Neural cell (in vitro differentiated cells): ENCODE measurements around the gene MANEAL. TPM values are rescaled to one million over a fixed set of nuclear protein-coding genes. Genes with fewer than 3 reads are reported as not detected.

Source experiments
- H2AFZ ChIP-seq: fragments of 200-600, 300-800 bp; sonication (generic), shearing (Covaris generic); 2 replicates; pipeline ENCODE4 v1.6.0; 2014; ENCODE audit warnings: low read depth, mild to moderate bottlenecking, antibody characterized with exemption, low read length, moderate library complexity
- H3F3A ChIP-seq: fragments of 200-600 bp; shearing (Covaris generic); 2 replicates; pipeline ENCODE4 v1.6.1; 2016; ENCODE audit warnings: mild to moderate bottlenecking, moderate library complexity, mixed read lengths, antibody characterized with exemption, low read length; ENCODE audit not compliant: insufficient read depth, poor library complexity, severe bottlenecking
- H3K27ac ChIP-seq: fragments of 200-600, 300-800 bp; sonication (generic), shearing (Covaris generic); 2 replicates; pipeline ENCODE4 v1.5.1; 2014; ENCODE audit warnings: mild to moderate bottlenecking, low read length, moderate library complexity
- H3K27me3 ChIP-seq: fragments of 300-800, 200-600 bp; sonication (generic), shearing (Covaris generic); 2 replicates; pipeline ENCODE4 v1.6.0; 2014; ENCODE audit warnings: mild to moderate bottlenecking, low read depth, low read length, moderate library complexity; ENCODE audit not compliant: insufficient read depth
- H3K36me3 ChIP-seq: fragments of 300-800, 200-600 bp; sonication (generic), shearing (Covaris generic); 2 replicates; pipeline ENCODE4 v1.5.1; 2014; ENCODE audit warnings: mild to moderate bottlenecking, antibody characterized with exemption, low read length, moderate library complexity; ENCODE audit not compliant: insufficient read depth
- H3K4me2 ChIP-seq: fragments of 300-800, 200-600 bp; sonication (generic), shearing (Covaris generic); 2 replicates; pipeline ENCODE4 v1.6.0; 2014; ENCODE audit warnings: mild to moderate bottlenecking, low read length
- H3K4me3 ChIP-seq: fragments of 300-800, 200-600 bp; sonication (generic), shearing (Covaris generic); 2 replicates; pipeline ENCODE4 v1.5.1; 2014; ENCODE audit warnings: mild to moderate bottlenecking, low read length, moderate library complexity
- H3K79me2 ChIP-seq: fragments of 200-600 bp; shearing (Covaris generic); replicated peaks from 2 replicates; pipeline ENCODE4 v1.6.0; 2014; ENCODE audit warnings: mild to moderate bottlenecking, low read length, moderate library complexity; ENCODE audit not compliant: insufficient read depth
- H3K9ac ChIP-seq: fragments of 300-800, 200-600 bp; sonication (generic), shearing (Covaris generic); 2 replicates; pipeline ENCODE4 v1.6.1; 2016; ENCODE audit warnings: mild to moderate bottlenecking, low read length, mixed read lengths
- H3K9me2 ChIP-seq: fragments of 200-600 bp; shearing (Covaris generic); 2 replicates; pipeline ENCODE4 v1.6.1; 2016; ENCODE audit warnings: mild to moderate bottlenecking, low read length, mixed read lengths; ENCODE audit not compliant: insufficient read depth
- H3K9me3 ChIP-seq: fragments of 200-600, 300-800 bp; sonication (generic), shearing (Covaris generic); 2 replicates; pipeline ENCODE4 v1.6.1; 2016; ENCODE audit warnings: mild to moderate bottlenecking, mixed run types, low read length, moderate library complexity, mixed read lengths
- H4K20me1 ChIP-seq: fragments of 200-600 bp; shearing (Covaris generic); 2 replicates; pipeline ENCODE4 v1.6.1; 2016; ENCODE audit warnings: mild to moderate bottlenecking, mixed run types; ENCODE audit not compliant: insufficient read depth
- CTCF ChIP-seq: fragments of 450-650 bp; IDR thresholded peaks from 2 replicates; pipeline ENCODE4 v1.5.1; 2014; ENCODE audit warnings: antibody characterized with exemption, mild to moderate bottlenecking, moderate library complexity; ENCODE audit not compliant: poor library complexity, severe bottlenecking
- EP300 ChIP-seq: fragments of 450-650 bp; conservative IDR thresholded peaks from 2 replicates; pipeline ENCODE4 v1.6.1; 2014; ENCODE audit warnings: antibody characterized with exemption, mild to moderate bottlenecking, moderate library complexity; ENCODE audit not compliant: poor library complexity, severe bottlenecking
- EZH2 ChIP-seq: fragments of 200-600, 300-800 bp; shearing (Covaris generic), sonication (generic); IDR thresholded peaks from 2 replicates; pipeline ENCODE4 v1.6.1; 2014; ENCODE audit warnings: antibody characterized with exemption, low read length, borderline replicate concordance, mild to moderate bottlenecking; ENCODE audit not compliant: insufficient read depth, poor library complexity, severe bottlenecking
- MXI1 ChIP-seq: fragments of 450-650 bp; conservative IDR thresholded peaks from 2 replicates; pipeline ENCODE4 v1.6.1; 2014; ENCODE audit warnings: antibody characterized with exemption, mild to moderate bottlenecking; ENCODE audit not compliant: poor library complexity, severe bottlenecking
- POLR2AphosphoS5 ChIP-seq: IDR thresholded peaks from 2 replicates; pipeline ENCODE4 v1.6.1; 2012
- RAD21 ChIP-seq: fragments of 450-650 bp; conservative IDR thresholded peaks from 2 replicates; pipeline ENCODE4 v1.6.1; 2014; ENCODE audit warnings: antibody characterized with exemption, mild to moderate bottlenecking, moderate library complexity
- REST ChIP-seq: IDR thresholded peaks from 2 replicates; pipeline ENCODE4 v1.6.1; 2012; ENCODE audit warnings: borderline replicate concordance
- SMC3 ChIP-seq: fragments of 450-650 bp; conservative IDR thresholded peaks from 2 replicates; pipeline ENCODE4 v1.6.1; 2014; ENCODE audit warnings: antibody characterized with exemption, mild to moderate bottlenecking, moderate library complexity; ENCODE audit not compliant: poor library complexity
- TAF1 ChIP-seq: IDR thresholded peaks from 2 replicates; pipeline ENCODE4 v1.6.1; 2012; ENCODE audit warnings: low read depth
- polyA plus RNA-seq: library from polyadenylated mRNA; depleted of rRNA; stranded (reverse); fragments of >200 nt; gene quantifications from 2 replicates; pipeline ENCODE4 v1.2.3, GENCODE V29; 2014

MANEAL gene
- polyA plus RNA-seq, 1 donor from 2014 or later = 37.0 TPM

GRCh38 chr1:37839676-37840075 lies 46.0 kb downstream of the MANEAL start:
- no peak overlapping the region for H3K9ac ChIP-seq
- no peak overlapping the region for H3K4me3 ChIP-seq
- H3K9me3 ChIP-seq = no peaks in the 10 kb centered on the region
- no peaks in the 10 kb centered on the region for H3K27me3 ChIP-seq
- no peaks in the 10 kb centered on the region for H3K9me2 ChIP-seq
- H3K27ac ChIP-seq = no peak overlapping the region
- TF ChIP-seq MXI1 (no peak), SMC3 (no peak), POLR2AphosphoS5 (no peak), EZH2 (no peak), CTCF (no peak), EP300 (no peak), REST (no peak), TAF1 (no peak), RAD21 (no peak)
- H2AFZ ChIP-seq = no peak overlapping the region
- no peaks in the 10 kb centered on the region for H3K79me2 ChIP-seq
- no peaks in the 10 kb centered on the region for H4K20me1 ChIP-seq
- no peak overlapping the region for H3K4me2 ChIP-seq
- H3K36me3 ChIP-seq = peaks cover 8% of the 10 kb centered on the region
- H3F3A ChIP-seq = no peaks in the 10 kb centered on the region

- no peak overlapping the region for H3K4me3 ChIP-seq
- peaks cover 8% of the 10 kb centered on the region for H3K36me3 ChIP-seq
- TF ChIP-seq CTCF (no peak), EP300 (no peak), POLR2AphosphoS5 (no peak), EZH2 (no peak), REST (no peak), TAF1 (no peak), MXI1 (no peak), RAD21 (no peak), SMC3 (no peak)
- H2AFZ ChIP-seq = no peak overlapping the region
- no peaks in the 10 kb centered on the region for H3K9me3 ChIP-seq
- no peak overlapping the region for H3K27ac ChIP-seq
- H3F3A ChIP-seq = no peaks in the 10 kb centered on the region
- peaks cover 3% of the 10 kb centered on the region for H3K79me2 ChIP-seq
- no peaks in the 10 kb centered on the region for H3K27me3 ChIP-seq
- no peak overlapping the region for H3K9ac ChIP-seq
- no peaks in the 10 kb centered on the region for H3K9me2 ChIP-seq
- no peaks in the 10 kb centered on the region for H4K20me1 ChIP-seq
- H3K4me2 ChIP-seq = no peak overlapping the region
These were observed 47.1 kb downstream of the MANEAL start for GRCh38 chr1:37840711-37841110.
